Uterus (tissue), 4 donors: ENCODE results near the gene JADE2. TPM values are rescaled to one million over a fixed set of nuclear protein-coding genes. Genes with fewer than 3 reads are reported as not detected.

Source experiments
- DNase-seq, 2 donors: peaks; one replicate each; pipeline ENCODE4 v3.0.0-alpha.2; 2019 to 2020
- H3K27ac ChIP-seq, 2 donors: fragments of 200-600 bp; sonication (generic); 1 replicate in 1 of 2; 2 replicates in 1 of 2; pipeline ENCODE4 v1.5.1; 2016 to 2018
- H3K27me3 ChIP-seq, 2 donors: fragments of 200-600 bp; sonication (generic); one replicate each; pipeline ENCODE4 v1.5.1; 2018 to 2019; ENCODE audit warnings: control low read depth in 1 of 2
- H3K36me3 ChIP-seq, 2 donors: fragments of 200-600 bp; sonication (generic); one replicate each; pipeline ENCODE4 v1.5.1; 2019; ENCODE audit warnings: control low read depth in 1 of 2
- H3K4me1 ChIP-seq, 2 donors: fragments of 200-600 bp; sonication (generic); one replicate each; pipeline ENCODE4 v1.5.1; 2018 to 2019; ENCODE audit warnings: control low read depth in 1 of 2
- H3K4me3 ChIP-seq, 2 donors: fragments of 200-600 bp; sonication (generic); 1 replicate in 1 of 2; 2 replicates in 1 of 2; pipeline ENCODE4 v1.5.1; 2018 to 2019; ENCODE audit warnings: mild to moderate bottlenecking in 1 of 2
- H3K9me3 ChIP-seq, 2 donors: fragments of 200-600 bp; sonication (generic); one replicate each; pipeline ENCODE4 v1.5.1; 2019; ENCODE audit warnings: control low read depth in 1 of 2
- POLR2A ChIP-seq, 2 donors: fragments of 450-650 bp; IDR thresholded peaks; one replicate each; pipeline ENCODE4 v1.6.1; 2016; ENCODE audit warnings: antibody characterized with exemption in 2 of 2, mild to moderate bottlenecking in 1 of 2, moderate library complexity in 1 of 2
- intact Hi-C: fragments of 100-400 bp; cut with DNase I; formaldehyde crosslinking; loops from one replicate; pipeline ENCODE4 v1.15.1; 2023; ENCODE audit warnings: low total_unique reads
- total RNA-seq, 4 donors: library from RNA; depleted of rRNA in 3 of 4; stranded (reverse); fragments of >200 nt in 3 of 4; gene quantifications; one replicate each; pipeline versions ENCODE4 v1.1.0 to v1.2.4, GENCODE V29; 2014 to 2023
- TF ChIP-seq, protein P1 (sequence below), 4 experiments: fragments of 200-600 bp in 2 of 4; fragments of 450-650 bp in 2 of 4; sonication (generic) in 2 of 4; IDR thresholded peaks; one replicate each; pipeline ENCODE4 v1.5.1; 2016 to 2019; ENCODE audit warnings: antibody characterized with exemption in 4 of 4, mild to moderate bottlenecking in 2 of 4, moderate library complexity in 1 of 4
- donor health status: DM: yes; HTN: yes; CAD: no.

The JADE2 gene
- total RNA-seq, 4 donors from 2014 or later = 15.8 to 95.8 (median 16.7) TPM

- Histone ChIP-seq H3K36me3 (no peaks in the 10 kb centered on the region), H3K4me1 (peaks cover 5 to 7% of the 10 kb centered on the region in 2 donors)
Observed at GRCh38 chr5:134570886-134571285, 45.4 kb downstream of the JADE2 start.

GRCh38 chr5:134571693-134572405 is 46.4 kb downstream of the JADE2 start:
- no peak overlapping the region for H3K4me3 ChIP-seq
- H3K27ac ChIP-seq = peak overlapping the region in 1 of 2 donors; percentile 35
- no peaks in the 10 kb centered on the region for H3K27me3 ChIP-seq
- TF ChIP-seq, protein P1, sequence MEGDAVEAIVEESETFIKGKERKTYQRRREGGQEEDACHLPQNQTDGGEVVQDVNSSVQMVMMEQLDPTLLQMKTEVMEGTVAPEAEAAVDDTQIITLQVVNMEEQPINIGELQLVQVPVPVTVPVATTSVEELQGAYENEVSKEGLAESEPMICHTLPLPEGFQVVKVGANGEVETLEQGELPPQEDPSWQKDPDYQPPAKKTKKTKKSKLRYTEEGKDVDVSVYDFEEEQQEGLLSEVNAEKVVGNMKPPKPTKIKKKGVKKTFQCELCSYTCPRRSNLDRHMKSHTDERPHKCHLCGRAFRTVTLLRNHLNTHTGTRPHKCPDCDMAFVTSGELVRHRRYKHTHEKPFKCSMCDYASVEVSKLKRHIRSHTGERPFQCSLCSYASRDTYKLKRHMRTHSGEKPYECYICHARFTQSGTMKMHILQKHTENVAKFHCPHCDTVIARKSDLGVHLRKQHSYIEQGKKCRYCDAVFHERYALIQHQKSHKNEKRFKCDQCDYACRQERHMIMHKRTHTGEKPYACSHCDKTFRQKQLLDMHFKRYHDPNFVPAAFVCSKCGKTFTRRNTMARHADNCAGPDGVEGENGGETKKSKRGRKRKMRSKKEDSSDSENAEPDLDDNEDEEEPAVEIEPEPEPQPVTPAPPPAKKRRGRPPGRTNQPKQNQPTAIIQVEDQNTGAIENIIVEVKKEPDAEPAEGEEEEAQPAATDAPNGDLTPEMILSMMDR (IDR thresholded peaks at IDR 0.05) = no peak
- TF ChIP-seq POLR2A (IDR thresholded peaks at IDR 0.05) = no peak
- H3K9me3 ChIP-seq = no peaks in the 10 kb centered on the region
- H3K4me1 ChIP-seq = peaks cover 5 to 7% of the 10 kb centered on the region in 2 donors
- no peaks in the 10 kb centered on the region for H3K36me3 ChIP-seq
- DNase-seq = no peak
- intact Hi-C loops = loop anchor here (10.0 kb wide), 1 partner anchor 187 kb away; no protein-coding TSS in a partner anchor

More at GRCh38 chr5:134570886-134571285, 45.4 kb downstream of the JADE2 start:
- no peak for TF ChIP-seq POLR2A (IDR thresholded peaks at IDR 0.05)
- DNase-seq = no peak
- peak overlapping the region in 1 of 2 donors; percentile 35 for H3K27ac ChIP-seq
- H3K9me3 ChIP-seq = no peaks in the 10 kb centered on the region
- no peak overlapping the region for H3K4me3 ChIP-seq
- no peaks in the 10 kb centered on the region for H3K27me3 ChIP-seq
- intact Hi-C loops = loop anchor here (10.0 kb wide), 1 partner anchor 186 kb away; no protein-coding TSS in a partner anchor

GRCh38 chr5:134572811-134573210 is 47.3 kb downstream of the JADE2 start:
- TF ChIP-seq POLR2A (IDR thresholded peaks at IDR 0.05) = no peak
- TF ChIP-seq, protein P1 (IDR thresholded peaks at IDR 0.05) = no peak
- peaks cover 5 to 15% of the 10 kb centered on the region in 2 donors for H3K4me1 ChIP-seq
- no peaks in the 10 kb centered on the region for H3K9me3 ChIP-seq
- no peaks in the 10 kb centered on the region for H3K36me3 ChIP-seq
- H3K27ac ChIP-seq = no peak overlapping the region
- no peak overlapping the region for H3K4me3 ChIP-seq
- intact Hi-C loops = loop anchor here (10.0 kb wide), 1 partner anchor 188 kb away; no protein-coding TSS in a partner anchor
- no peaks in the 10 kb centered on the region for H3K27me3 ChIP-seq
- no peak for DNase-seq

DNA sequence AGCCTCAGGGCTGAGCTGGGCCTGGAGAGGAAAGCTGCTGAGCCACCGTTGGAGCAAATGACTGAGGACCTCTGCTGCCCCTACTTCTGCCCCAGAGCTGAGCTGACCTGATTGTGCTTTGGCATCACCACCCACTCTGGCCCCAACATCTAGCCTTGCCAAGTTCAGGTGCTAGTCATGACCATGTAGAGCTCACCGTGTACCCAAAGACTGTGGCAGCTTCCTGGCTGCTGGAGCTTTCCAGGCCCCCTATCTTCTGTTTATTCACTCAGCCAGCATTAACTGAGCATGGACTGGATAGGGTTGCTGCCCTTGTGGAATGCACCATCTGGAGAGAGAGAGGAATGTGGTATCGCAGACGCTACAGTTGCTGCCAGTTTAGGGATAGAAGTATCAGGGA is 49.1 kb downstream of the JADE2 start:
- H3K4me3 ChIP-seq = no peak overlapping the region
- no peaks in the 10 kb centered on the region for H3K9me3 ChIP-seq
- no peak for DNase-seq
- no peaks in the 10 kb centered on the region for H3K36me3 ChIP-seq
- TF ChIP-seq, protein P1 (IDR thresholded peaks at IDR 0.05) = no peak
- TF ChIP-seq POLR2A (IDR thresholded peaks at IDR 0.05) = no peak
- no peak overlapping the region for H3K27ac ChIP-seq
- intact Hi-C loops = loop anchor here (10.0 kb wide), 1 partner anchor 190 kb away; no protein-coding TSS in a partner anchor
- no peaks in the 10 kb centered on the region for H3K27me3 ChIP-seq
- peaks cover 0 to 8% of the 10 kb centered on the region in 2 donors for H3K4me1 ChIP-seq

DNA sequence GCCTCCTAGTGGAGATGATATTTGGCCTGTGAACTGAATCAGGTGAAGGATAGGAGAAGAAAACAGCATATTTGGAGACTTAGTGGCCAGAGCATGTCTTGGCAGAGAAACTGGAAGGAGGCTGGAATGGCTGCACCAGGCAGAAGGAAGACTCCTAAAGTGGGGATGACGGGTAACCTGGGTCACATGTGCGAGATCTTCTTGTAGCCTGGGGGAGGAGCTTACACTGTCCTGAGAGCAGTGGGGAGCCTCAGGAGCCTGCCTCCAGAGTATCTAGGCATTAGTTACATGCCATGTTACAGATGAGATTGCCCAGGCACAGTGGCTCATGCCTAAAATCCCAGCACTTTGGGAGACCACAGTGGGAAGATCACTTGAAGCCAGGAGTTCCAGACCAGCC is 49.8 kb downstream of the JADE2 start:
- intact Hi-C loops = loop anchor here (10.0 kb wide), 1 partner anchor 191 kb away; no protein-coding TSS in a partner anchor
- TF ChIP-seq, protein P1 (IDR thresholded peaks at IDR 0.05) = no peak
- no peak for TF ChIP-seq POLR2A (IDR thresholded peaks at IDR 0.05)
- H3K4me1 ChIP-seq = peaks cover 0 to 8% of the 10 kb centered on the region in 2 donors
- H3K4me3 ChIP-seq = no peak overlapping the region
- H3K36me3 ChIP-seq = no peaks in the 10 kb centered on the region
- H3K9me3 ChIP-seq = no peaks in the 10 kb centered on the region
- DNase-seq = no peak
- H3K27me3 ChIP-seq = no peaks in the 10 kb centered on the region
- no peak overlapping the region for H3K27ac ChIP-seq
